ENCODE results near the gene RNASE7. TPM values are rescaled to one million over a fixed set of nuclear protein-coding genes. Genes with fewer than 3 reads are reported as not detected.

Gene RNASE7
- total and polyA plus RNA-seq, 2 donors from 2014 or later = not detected

DNA sequence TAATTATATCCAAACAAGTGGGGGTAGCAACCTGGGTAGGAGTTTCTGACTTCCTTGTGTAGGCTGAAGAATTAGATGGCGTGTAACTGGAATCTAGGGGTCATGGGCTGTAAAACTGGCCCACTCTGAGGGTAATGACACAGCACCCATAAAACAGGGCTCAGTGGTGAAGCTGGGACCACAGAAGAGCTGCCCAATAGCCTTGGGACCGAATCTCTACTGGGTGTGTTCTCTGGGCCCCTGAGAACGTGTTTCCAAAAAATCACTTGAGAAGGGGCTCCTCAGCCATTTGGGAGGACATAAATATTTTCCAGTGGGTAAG is 19.1 kb downstream of the RNASE7 start:
- peaks cover 0 to 4% (median 0%) of the 10 kb centered on the region in 3 donors for H3K4me1 ChIP-seq (ENCODE audit: control insufficient read depth in 2 of 3, insufficient read depth in 2 of 3, low read depth in 1 of 3, low read length in 3 of 3)
- no peak overlapping the region for H3K27ac ChIP-seq (ENCODE audit: low read depth in 2 of 2, low read length in 2 of 2)
- DNase-seq (peak in 2 of 5 donors; percentile 27 to 30), FAIRE-seq (no peak)
- no peaks in the 10 kb centered on the region for H3K27me3 ChIP-seq (ENCODE audit: control insufficient read depth, insufficient read depth, low read length)
- TF ChIP-seq, protein P1, sequence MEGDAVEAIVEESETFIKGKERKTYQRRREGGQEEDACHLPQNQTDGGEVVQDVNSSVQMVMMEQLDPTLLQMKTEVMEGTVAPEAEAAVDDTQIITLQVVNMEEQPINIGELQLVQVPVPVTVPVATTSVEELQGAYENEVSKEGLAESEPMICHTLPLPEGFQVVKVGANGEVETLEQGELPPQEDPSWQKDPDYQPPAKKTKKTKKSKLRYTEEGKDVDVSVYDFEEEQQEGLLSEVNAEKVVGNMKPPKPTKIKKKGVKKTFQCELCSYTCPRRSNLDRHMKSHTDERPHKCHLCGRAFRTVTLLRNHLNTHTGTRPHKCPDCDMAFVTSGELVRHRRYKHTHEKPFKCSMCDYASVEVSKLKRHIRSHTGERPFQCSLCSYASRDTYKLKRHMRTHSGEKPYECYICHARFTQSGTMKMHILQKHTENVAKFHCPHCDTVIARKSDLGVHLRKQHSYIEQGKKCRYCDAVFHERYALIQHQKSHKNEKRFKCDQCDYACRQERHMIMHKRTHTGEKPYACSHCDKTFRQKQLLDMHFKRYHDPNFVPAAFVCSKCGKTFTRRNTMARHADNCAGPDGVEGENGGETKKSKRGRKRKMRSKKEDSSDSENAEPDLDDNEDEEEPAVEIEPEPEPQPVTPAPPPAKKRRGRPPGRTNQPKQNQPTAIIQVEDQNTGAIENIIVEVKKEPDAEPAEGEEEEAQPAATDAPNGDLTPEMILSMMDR (IDR thresholded peaks at IDR 0.05; ENCODE audit: borderline replicate concordance, extremely low read depth, insufficient read depth) = no peak
- H3K9ac ChIP-seq (ENCODE audit: low read length in 3 of 3) = no peak overlapping the region
- no peak overlapping the region for H3K4me3 ChIP-seq (ENCODE audit: low read length in 3 of 3)
- no peaks in the 10 kb centered on the region for H3K9me3 ChIP-seq (ENCODE audit: control insufficient read depth in 2 of 3, insufficient read depth in 1 of 3, low read length in 3 of 3)
- no peaks in the 10 kb centered on the region for H3K36me3 ChIP-seq (ENCODE audit: control insufficient read depth in 2 of 3, insufficient read depth in 3 of 3, low read length in 3 of 3)
- intact Hi-C loops (cut with DNase I) = no loop called here

DNA sequence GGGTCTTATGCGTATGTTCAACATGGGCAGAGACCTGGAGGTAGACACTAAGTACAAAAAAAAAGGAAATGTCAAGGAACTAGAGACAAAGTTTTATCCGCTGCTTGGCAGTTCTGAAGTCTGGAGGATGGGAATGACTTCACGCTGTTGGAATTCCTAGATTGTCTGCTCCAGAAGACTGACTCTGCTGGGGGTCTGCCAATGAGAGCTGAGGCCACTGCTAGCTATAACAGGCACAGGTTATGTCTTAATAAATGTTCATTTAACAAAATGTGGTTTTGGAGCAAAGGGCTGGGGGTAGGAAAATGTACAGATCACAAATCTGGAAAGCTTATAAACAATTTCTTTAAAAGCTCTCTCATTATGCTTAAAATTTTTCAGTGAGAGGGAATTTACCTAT is 21.3 kb downstream of the RNASE7 start:
- DNase-seq = peak in 2 of 5 donors; percentile 50 to 76
- Histone ChIP-seq H3K9ac (ENCODE audit: low read length in 3 of 3) (no peak overlapping the region), H3K36me3 (ENCODE audit: control insufficient read depth in 2 of 3, insufficient read depth in 3 of 3, low read length in 3 of 3) (no peaks in the 10 kb centered on the region), H3K27ac (ENCODE audit: low read depth in 2 of 2, low read length in 2 of 2) (no peak overlapping the region), H3K9me3 (ENCODE audit: control insufficient read depth in 2 of 3, insufficient read depth in 1 of 3, low read length in 3 of 3) (no peaks in the 10 kb centered on the region), H3K4me3 (ENCODE audit: low read length in 3 of 3) (no peak overlapping the region), H3K4me1 (ENCODE audit: control insufficient read depth in 2 of 3, insufficient read depth in 2 of 3, low read depth in 1 of 3, low read length in 3 of 3) (peaks cover under 1 to 4% (median 2%) of the 10 kb centered on the region in 3 donors), H3K27me3 (ENCODE audit: control insufficient read depth, insufficient read depth, low read length) (no peaks in the 10 kb centered on the region)
- intact Hi-C loops (cut with DNase I) = no loop called here
- FAIRE-seq = no peak
- TF ChIP-seq, protein P1 (IDR thresholded peaks at IDR 0.05; ENCODE audit: borderline replicate concordance, extremely low read depth, insufficient read depth) = no peak

DNA sequence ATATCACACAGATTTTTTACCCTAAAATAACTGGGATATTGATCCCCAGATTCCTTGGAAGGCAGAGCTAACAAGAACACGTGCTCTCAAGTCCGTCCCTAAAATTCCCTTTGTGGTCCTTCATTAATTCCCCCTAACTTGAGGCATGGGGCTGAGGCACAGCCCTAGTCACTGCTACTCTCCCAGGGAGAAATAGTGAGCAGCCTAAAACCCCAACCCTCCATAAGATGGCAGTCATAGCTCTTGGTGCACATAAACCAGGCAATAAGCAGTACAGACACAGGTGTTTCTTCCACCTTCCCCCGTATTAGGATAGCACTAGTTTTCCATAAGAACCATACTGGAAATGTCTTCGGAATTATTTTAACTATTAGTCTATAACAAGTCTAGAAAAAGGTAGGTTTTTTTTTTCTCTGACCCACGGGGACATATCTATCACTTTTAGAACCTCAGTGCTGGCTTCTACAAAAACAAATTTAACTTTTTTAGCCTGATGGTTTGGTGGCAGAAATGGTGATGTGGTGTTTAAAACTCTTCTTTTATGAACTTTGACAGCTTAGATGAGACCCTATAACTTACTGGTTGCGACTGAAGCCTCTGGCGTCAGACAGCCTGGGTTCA is 24.8 kb downstream of the RNASE7 start:
- no peaks in the 10 kb centered on the region for H3K9me3 ChIP-seq (ENCODE audit: control insufficient read depth in 2 of 3, insufficient read depth in 1 of 3, low read length in 3 of 3)
- TF ChIP-seq, protein P1 (IDR thresholded peaks at IDR 0.05; ENCODE audit: borderline replicate concordance, extremely low read depth, insufficient read depth) = no peak
- no peaks in the 10 kb centered on the region for H3K36me3 ChIP-seq (ENCODE audit: control insufficient read depth in 2 of 3, insufficient read depth in 3 of 3, low read length in 3 of 3)
- no peak overlapping the region for H3K9ac ChIP-seq (ENCODE audit: low read length in 3 of 3)
- no peak for FAIRE-seq
- peaks cover 4 to 14% (median 12%) of the 10 kb centered on the region in 3 donors for H3K4me1 ChIP-seq (ENCODE audit: control insufficient read depth in 2 of 3, insufficient read depth in 2 of 3, low read depth in 1 of 3, low read length in 3 of 3)
- intact Hi-C loops (cut with DNase I) = no loop called here
- no peak for DNase-seq
- H3K27me3 ChIP-seq (ENCODE audit: control insufficient read depth, insufficient read depth, low read length) = no peaks in the 10 kb centered on the region
- no peak overlapping the region for H3K27ac ChIP-seq (ENCODE audit: low read depth in 2 of 2, low read length in 2 of 2)
- no peak overlapping the region for H3K4me3 ChIP-seq (ENCODE audit: low read length in 3 of 3)
